Measurements from ENCODE around the gene GPR15. TPM values are rescaled to one million over a fixed set of nuclear protein-coding genes. Genes with fewer than 3 reads are reported as not detected.

The GPR15 gene
- total RNA-seq, 1 donor from 2014 or later = not detected

GRCh38 chr3:98528474-98529346, 3.1 kb upstream of the GPR15 start:
- DNase-seq (ENCODE audit: missing footprints) (no peak), ATAC-seq (no peak)
- intact Hi-C loops (cut with DNase I) = no loop called here

DNA sequence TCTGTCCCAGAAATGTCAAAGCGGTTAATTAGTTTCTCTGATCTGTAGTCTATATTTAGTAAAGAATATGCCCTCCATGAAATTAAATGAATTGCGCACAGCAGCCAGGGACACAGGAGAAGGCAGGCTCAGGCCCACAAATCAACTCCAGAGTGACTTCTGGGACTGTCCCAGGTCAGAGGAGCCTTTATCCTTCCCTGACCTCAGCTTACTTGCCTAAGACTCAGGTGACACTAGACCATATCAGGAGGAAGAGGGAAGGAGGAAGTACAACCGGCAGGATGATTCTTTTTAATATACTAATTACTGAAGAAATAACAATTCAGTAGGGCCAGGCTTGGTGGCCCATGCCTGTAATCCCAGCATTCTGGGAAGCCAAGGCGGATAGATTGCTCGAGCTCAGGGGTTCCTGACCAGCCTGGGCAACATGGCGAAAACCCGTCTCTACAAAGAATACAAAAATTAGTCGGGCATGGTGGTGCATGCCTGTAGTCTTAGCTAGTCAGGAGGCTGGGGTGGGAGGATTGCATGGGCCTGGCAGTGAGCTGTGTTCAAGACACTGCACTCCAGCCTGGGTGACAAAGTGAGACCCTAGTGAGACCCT, 1.8 kb upstream of the GPR15 start:
- DNase-seq (ENCODE audit: missing footprints) (no peak), ATAC-seq (no peak)
- intact Hi-C loops (cut with DNase I) = no loop called here

DNA sequence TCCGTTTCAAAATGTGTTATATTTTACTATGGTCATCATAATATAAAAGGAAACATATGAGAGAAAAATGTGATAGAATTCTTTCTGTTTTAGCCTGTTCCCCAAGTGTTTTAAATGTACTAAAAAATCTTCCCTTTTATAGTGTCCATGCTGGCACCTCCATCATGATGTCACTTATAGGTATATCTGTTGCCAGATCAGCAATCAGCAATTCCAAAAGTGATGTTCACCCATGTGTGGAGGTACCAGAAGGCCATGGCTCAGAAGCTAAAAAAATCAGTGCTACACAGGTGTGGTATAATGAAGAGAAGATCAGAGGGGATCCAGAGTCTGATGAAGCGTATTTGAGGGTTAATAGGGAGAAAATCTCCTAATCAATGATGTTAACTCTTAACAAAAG, 1.1 kb upstream of the GPR15 start:
- intact Hi-C loops (cut with DNase I) = no loop called here
- no peak for DNase-seq (ENCODE audit: missing footprints)

GRCh38 chr3:98532275-98532637, 478 bp downstream of the GPR15 start:
- intact Hi-C loops (cut with DNase I) = no loop called here
- DNase-seq (ENCODE audit: missing footprints) (no peak), ATAC-seq (no peak)

More for the DNA sequence above, 1.1 kb upstream of the GPR15 start:
- ATAC-seq = no peak

DNA sequence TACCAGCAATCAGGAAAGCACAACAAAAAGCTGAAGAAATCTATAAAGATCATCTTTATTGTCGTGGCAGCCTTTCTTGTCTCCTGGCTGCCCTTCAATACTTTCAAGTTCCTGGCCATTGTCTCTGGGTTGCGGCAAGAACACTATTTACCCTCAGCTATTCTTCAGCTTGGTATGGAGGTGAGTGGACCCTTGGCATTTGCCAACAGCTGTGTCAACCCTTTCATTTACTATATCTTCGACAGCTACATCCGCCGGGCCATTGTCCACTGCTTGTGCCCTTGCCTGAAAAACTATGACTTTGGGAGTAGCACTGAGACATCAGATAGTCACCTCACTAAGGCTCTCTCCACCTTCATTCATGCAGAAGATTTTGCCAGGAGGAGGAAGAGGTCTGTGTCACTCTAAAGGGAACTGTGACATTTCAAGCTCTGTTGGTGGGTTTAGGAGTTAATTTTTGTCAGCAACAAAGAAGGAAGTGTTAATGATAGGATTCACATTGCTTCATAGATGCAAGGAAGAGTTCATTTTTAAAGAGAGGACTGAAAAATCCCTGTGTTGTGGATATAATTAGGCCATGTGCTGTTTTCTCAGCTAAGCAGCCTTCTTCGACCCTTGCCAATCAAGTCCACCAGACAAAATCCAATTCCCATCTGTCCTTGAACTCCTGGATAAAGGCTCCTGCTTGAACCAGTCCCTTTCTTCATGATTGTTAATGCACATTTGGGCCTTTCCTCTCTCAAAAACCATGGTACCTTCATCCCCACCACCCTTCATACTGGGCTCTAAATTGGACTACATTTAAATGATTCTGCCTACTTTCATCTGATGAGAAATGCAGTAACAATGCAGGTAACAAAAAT, 1.2 kb downstream of the GPR15 start:
- DNase-seq (ENCODE audit: missing footprints) (no peak), ATAC-seq (no peak)
- intact Hi-C loops (cut with DNase I) = no loop called here

DNA sequence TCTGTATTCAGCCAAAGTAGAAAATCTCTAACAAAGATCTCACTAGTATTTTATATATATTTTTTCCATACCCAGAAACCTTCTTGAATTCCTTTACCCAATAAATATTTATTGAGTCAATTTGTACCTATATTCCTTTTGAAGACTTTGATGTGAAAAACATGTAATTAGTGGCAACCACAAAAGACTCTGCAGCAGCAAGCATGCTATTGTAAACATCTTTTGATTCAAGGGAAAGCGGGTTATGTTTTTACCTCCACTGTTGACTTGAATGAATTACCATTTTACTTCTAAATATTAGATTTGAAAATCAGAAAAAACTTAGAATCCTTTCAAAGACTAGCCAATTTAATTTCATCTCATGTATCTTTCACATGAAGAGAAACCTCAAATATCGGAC, 2.4 kb downstream of the GPR15 start:
- ATAC-seq (no peak), DNase-seq (ENCODE audit: missing footprints) (no peak)
- intact Hi-C loops (cut with DNase I) = no loop called here

DNA sequence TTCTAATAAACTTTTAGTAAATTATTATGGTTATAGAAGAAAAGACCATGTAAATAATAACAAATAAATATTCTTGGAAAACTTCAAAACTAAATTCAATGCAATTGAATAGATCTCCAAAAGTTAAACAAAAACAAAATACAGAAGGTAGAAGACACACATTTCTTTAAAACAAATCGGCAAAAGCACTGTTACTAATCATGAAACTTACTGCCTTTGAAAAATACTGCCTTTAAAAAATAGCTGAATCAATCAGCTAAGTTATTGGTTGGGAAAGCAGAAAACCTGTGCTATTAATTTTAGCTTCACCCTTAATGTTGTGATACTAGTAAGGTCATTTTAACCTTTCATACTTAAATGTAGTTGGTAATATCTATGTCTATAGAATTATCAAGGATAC, 3.0 kb downstream of the GPR15 start:
- intact Hi-C loops (cut with DNase I) = no loop called here
- DNase-seq (ENCODE audit: missing footprints) = no peak
- ATAC-seq = no peak

GRCh38 chr3:98536456-98537017, 4.8 kb downstream of the GPR15 start:
- DNase-seq (ENCODE audit: missing footprints) (no peak), ATAC-seq (no peak)
- intact Hi-C loops (cut with DNase I) = no loop called here

- ATAC-seq (no peak), DNase-seq (ENCODE audit: missing footprints) (no peak)
- intact Hi-C loops (cut with DNase I) = no loop called here
These were observed 8.6 kb downstream of the GPR15 start for GRCh38 chr3:98540346-98540745.

DNA sequence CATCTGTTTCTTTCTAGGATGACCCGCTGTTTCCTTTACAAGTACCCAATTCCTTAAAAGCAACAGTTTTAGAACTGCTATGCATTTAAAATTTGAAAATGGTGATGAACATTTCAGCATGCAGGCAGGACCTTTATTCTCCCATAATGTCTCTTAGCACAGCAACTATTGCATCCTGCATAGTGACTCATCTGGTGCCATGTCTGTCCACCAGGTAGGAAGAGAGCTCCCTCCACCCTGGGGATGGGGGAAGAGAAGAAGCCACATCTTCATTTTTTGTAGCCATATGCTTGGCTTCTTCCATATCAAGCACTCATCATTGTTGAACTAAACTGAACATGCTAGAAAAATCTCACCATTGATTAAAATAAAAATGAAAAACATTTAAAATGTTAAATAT, 9.9 kb downstream of the GPR15 start:
- intact Hi-C loops (cut with DNase I) = no loop called here
- DNase-seq (ENCODE audit: missing footprints) = no peak
- no peak for ATAC-seq

GRCh38 chr3:98542623-98543022, 10.8 kb downstream of the GPR15 start:
- ATAC-seq (no peak), DNase-seq (ENCODE audit: missing footprints) (no peak)
- intact Hi-C loops (cut with DNase I) = no loop called here

DNA sequence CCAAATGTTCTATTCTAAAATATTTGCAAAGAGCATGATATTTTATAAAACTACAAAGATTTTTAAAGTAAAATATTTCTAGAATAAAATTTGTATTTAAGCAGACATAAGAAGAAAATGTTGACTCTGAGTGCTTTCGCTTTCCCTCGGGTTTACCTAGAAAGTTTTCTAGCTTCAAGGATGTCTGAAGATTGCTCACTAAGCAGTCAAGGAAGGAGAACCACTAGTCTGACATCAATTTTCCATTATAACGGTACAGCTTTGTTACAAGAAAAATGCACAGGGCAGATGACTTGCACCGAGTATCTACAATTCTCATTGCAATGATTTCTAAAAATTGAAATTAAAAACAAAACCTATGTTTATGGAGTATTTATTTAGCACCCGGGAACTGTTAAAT, 14.2 kb downstream of the GPR15 start:
- ATAC-seq = no peak
- intact Hi-C loops (cut with DNase I) = no loop called here
- no peak for DNase-seq (ENCODE audit: missing footprints)

DNA sequence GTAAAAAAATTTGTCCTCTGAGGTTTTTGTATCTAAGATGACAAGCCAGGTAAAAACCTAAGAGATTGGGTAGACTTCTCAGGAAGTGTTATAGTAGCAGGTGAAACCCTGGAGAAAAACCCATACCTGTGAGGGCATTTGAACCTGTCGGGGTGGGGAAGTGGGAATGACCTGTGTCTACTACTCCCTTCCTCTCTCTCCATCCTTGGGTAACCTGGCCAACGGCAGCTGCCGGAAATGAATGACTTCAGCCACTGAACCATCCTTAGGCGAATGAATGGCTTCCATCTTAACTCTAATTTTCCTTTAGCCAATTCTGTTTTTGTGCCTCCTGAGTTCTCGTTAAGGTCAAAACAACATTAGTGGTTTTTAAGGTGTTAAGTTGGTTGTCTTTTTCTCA, 16.8 kb downstream of the GPR15 start:
- ATAC-seq = no peak
- intact Hi-C loops (cut with DNase I) = no loop called here
- no peak for DNase-seq (ENCODE audit: missing footprints)

GRCh38 chr3:98550833-98551232, 19.1 kb downstream of the GPR15 start:
- intact Hi-C loops (cut with DNase I) = no loop called here
- DNase-seq (ENCODE audit: missing footprints) (no peak), ATAC-seq (no peak)

DNA sequence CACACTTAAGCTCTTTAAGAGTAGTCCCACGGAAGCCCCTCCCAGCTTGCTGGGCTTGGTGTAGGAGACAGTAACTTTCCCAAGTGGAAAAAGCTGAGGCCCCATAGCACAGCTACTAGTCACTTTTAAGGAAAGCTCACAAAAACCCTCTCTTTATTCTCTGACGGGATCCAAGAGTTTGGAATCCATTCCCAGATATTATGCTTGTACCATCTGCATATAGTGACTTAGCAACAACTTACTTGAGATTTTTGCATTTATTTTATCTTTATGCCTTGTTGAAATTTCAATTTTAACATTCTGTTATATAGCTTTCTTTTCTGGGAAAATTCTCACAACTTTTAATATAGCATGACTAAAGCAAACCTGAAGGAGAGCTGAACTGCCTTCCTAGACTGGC, 19.5 kb downstream of the GPR15 start:
- DNase-seq (ENCODE audit: missing footprints) = no peak
- intact Hi-C loops (cut with DNase I) = no loop called here
- no peak for ATAC-seq

DNA sequence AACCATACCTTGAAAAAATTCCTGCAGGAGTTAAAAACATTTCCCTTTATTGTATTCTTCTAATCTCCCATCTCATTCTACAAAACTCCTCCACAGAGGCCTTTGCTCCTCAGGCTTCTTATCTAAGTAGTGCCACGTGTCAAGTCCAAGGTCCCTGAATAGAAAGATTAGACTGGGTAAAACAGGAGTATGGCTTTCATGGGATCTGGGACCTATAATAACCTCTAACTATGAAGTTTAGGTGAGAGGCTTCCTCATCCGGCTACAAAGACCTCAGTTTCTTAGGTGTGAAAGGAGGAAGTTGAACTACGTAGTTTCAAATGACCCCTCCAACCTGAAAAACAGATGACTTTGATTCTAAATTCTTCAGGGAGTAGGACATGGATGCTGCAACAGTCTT, 20.0 kb downstream of the GPR15 start:
- intact Hi-C loops (cut with DNase I) = no loop called here
- DNase-seq (ENCODE audit: missing footprints) (no peak), ATAC-seq (no peak)

DNA sequence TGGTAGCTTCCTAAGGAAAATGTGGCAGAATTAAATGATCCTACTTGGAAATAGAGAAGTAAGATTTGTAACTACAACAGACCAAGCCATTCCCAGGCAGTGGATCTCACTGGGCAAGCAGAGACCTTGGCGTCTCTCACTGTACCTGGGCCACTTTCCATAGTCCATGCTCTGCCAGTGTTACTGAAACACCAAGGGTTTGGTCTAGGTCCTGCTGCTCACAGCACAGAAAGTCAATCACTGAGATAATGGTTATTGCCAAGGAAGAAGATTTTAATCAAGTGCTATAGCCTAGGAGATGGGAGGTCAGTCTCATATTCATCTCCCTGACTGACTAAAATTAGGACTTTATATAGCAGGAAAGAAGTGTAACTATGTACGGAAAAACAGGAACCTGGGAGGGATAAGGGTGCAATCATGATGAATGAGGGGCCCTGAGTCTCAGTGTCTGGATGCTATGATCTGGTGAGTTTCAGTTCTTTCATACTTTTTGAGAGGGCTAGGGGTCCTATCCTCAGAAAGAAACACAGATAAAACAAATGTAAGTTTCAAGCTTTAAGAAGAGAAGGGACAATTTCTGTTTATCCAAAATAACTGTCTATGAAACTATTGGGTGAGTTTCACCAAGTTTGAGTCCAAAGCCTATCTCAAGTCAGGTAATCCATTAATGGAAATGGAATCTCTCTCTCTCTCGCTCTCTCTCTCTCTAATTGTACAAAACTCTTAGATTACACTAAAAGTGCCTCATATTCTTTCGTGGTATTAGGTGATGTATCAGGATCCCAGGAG, 20.6 kb downstream of the GPR15 start:
- no peak for ATAC-seq
- no peak for DNase-seq (ENCODE audit: missing footprints)
- intact Hi-C loops (cut with DNase I) = no loop called here

GRCh38 chr3:98553021-98553563, 21.3 kb downstream of the GPR15 start:
- DNase-seq (ENCODE audit: missing footprints) (no peak), ATAC-seq (no peak)
- intact Hi-C loops (cut with DNase I) = no loop called here
